Measurements from ENCODE around the gene STX1A. TPM values are rescaled to one million over a fixed set of nuclear protein-coding genes. Genes with fewer than 3 reads are reported as not detected.
"Not testable (repeated sequence)": the region's sequence is repeated elsewhere in the genome, so short reads cannot be mapped to it uniquely, and the experiment has no call there.

Gene STX1A
- total RNA-seq, 1 donor from 2014 or later, result 9.7 TPM

GRCh38 chr7:73735528-73735905 lies 16.0 kb upstream of the STX1A start:
- no peak for DNase-seq

- DNase-seq, result peak; percentile 80
These were observed 15.4 kb upstream of the STX1A start for GRCh38 chr7:73734619-73735527.

- DNase-seq, result no peak
These were observed 12.9 kb upstream of the STX1A start for GRCh38 chr7:73732397-73732796.

- no peak for DNase-seq
These were observed 11.0 kb upstream of the STX1A start for GRCh38 chr7:73730485-73730884.

- DNase-seq, result no peak
These were observed 9.1 kb upstream of the STX1A start for GRCh38 chr7:73728551-73728950.

GRCh38 chr7:73727952-73728351 lies 8.5 kb upstream of the STX1A start:
- DNase-seq, result no peak

GRCh38 chr7:73726083-73726466 lies 6.6 kb upstream of the STX1A start:
- no peak for DNase-seq

GRCh38 chr7:73723813-73724212 lies 4.3 kb upstream of the STX1A start:
- no peak for DNase-seq

- DNase-seq, result no peak
These were observed 3.3 kb upstream of the STX1A start for GRCh38 chr7:73722785-73723184.

GRCh38 chr7:73722182-73722581 lies 2.7 kb upstream of the STX1A start:
- DNase-seq, result not testable (repeated sequence)

- DNase-seq, result peak; percentile 97
These were observed 1.9 kb upstream of the STX1A start for GRCh38 chr7:73721377-73721817.

- not testable (repeated sequence) for DNase-seq
These were observed 974 bp upstream of the STX1A start for GRCh38 chr7:73720443-73720842.

- DNase-seq, result no peak
These were observed 319 bp upstream of the STX1A start for GRCh38 chr7:73719806-73720169.

GRCh38 chr7:73718438-73718881 lies 1.0 kb downstream of the STX1A start:
- no peak for DNase-seq

GRCh38 chr7:73717991-73718405 lies 1.5 kb downstream of the STX1A start:
- no peak for DNase-seq

GRCh38 chr7:73717025-73717807 lies 2.3 kb downstream of the STX1A start:
- peak; percentile 53 for DNase-seq

GRCh38 chr7:73716318-73716890 lies 3.1 kb downstream of the STX1A start:
- DNase-seq, result peak; percentile 11

GRCh38 chr7:73715648-73716317 lies 3.7 kb downstream of the STX1A start:
- DNase-seq, result peak; percentile 91

GRCh38 chr7:73713319-73713718 lies 6.2 kb downstream of the STX1A start:
- DNase-seq, result not testable (repeated sequence)

- no peak for DNase-seq
These were observed 6.7 kb downstream of the STX1A start for GRCh38 chr7:73712773-73713172.

GRCh38 chr7:73708961-73709549 lies 10.4 kb downstream of the STX1A start:
- no peak for DNase-seq

All from tongue (tissue), 2 donors.